HEK293 (cell line): ENCODE measurements around the gene ABCB11.

Experiments
- CTCF ChIP-seq: fragments of 450-650 bp; formaldehyde crosslinking; IDR thresholded peaks from 2 replicates; pipeline ENCODE4 v1.5.1; 2016; ENCODE audit warnings: missing biosample characterization, missing genetic modification characterization
- YY1 ChIP-seq: fragments of 450-650 bp; formaldehyde crosslinking; IDR thresholded peaks from 2 replicates; pipeline ENCODE4 v1.5.1; 2018; ENCODE audit warnings: missing biosample characterization, missing genetic modification characterization
- ZNF114 ChIP-seq: fragments of 450-650 bp; formaldehyde crosslinking; IDR thresholded peaks from 2 replicates; pipeline ENCODE4 v1.5.0; 2017; ENCODE audit warnings: missing biosample characterization, missing genetic modification characterization
- ZNF211 ChIP-seq: fragments of 450-650 bp; formaldehyde crosslinking; IDR thresholded peaks from 2 replicates; pipeline ENCODE4 v1.5.1; 2016; ENCODE audit warnings: low read depth, missing biosample characterization, missing genetic modification characterization
- ZNF571 ChIP-seq: fragments of 450-650 bp; formaldehyde crosslinking; IDR thresholded peaks from 2 replicates; pipeline ENCODE4 v1.5.0; 2017; ENCODE audit warnings: missing biosample characterization, missing genetic modification characterization
- ZNF624 ChIP-seq: fragments of 450-650 bp; formaldehyde crosslinking; IDR thresholded peaks from 2 replicates; pipeline ENCODE4 v1.5.1; 2017; ENCODE audit warnings: missing biosample characterization, missing genetic modification characterization
- ZNF747 ChIP-seq: fragments of 450-650 bp; formaldehyde crosslinking; IDR thresholded peaks from 2 replicates; pipeline ENCODE4 v1.5.1; 2016; ENCODE audit warnings: missing biosample characterization, missing genetic modification characterization

- TF ChIP-seq ZNF571 (no peak), ZNF114 (no peak), CTCF (no peak), YY1 (tag by site-specific recombination) (no peak), ZNF624 (tag by site-specific recombination) (no peak), ZNF211 (no peak), ZNF747 (no peak)
Observed at GRCh38 chr2:168896783-168897182, 134.3 kb downstream of the ABCB11 start.
